GM19395 (cell line): ENCODE results near the gene MAPRE3.
"Not testable (repeated sequence)": the region's sequence is repeated elsewhere in the genome, so short reads cannot be mapped to it uniquely, and the experiment has no call there.

Source experiments
- ATAC-seq: cut with Tn5 transposase; IDR thresholded peaks from one replicate; pipeline ENCODE4 v1.9.1; 2021; ENCODE audit warnings: mild to moderate bottlenecking, moderate library complexity; ENCODE audit not compliant: unreplicated experiment

The MAPRE3 gene

GRCh38 chr2:27067385-27067784, 96.9 kb downstream of the MAPRE3 start:
- ATAC-seq, result no peak

GRCh38 chr2:27069436-27069835, 99.0 kb downstream of the MAPRE3 start:
- ATAC-seq, result no peak

- no peak for ATAC-seq
Measured at GRCh38 chr2:27069961-27070618, 99.7 kb downstream of the MAPRE3 start.

DNA sequence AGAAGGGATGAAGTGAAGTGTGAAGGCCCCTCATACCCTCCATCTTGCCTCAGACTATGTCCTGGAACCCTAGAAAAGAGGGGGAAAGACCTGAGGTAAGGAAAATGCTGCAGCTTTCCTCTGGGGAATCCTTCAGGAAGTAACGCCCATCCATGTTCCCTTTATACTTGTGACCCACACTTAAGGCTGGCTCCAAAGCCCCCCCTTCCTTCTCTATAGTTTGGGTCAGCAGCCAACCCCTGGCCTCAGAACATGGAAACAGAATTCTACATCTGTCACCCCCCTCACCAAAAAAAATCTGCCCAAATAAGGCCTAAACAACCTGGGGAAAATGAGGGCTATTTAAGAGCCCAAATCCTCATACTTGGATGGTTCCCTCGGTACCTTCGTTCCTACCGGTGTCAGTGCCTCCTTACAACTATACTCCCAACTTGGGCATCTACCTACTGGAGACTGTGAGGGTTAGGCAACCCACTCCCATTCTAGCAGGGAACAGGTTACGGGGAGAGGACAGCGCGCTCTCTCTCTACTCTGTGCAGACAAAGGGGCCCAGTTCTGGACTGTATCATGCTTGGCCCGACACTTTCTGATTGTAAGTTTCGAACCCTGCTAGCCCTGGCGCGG, 100.3 kb downstream of the MAPRE3 start:
- no peak for ATAC-seq

DNA sequence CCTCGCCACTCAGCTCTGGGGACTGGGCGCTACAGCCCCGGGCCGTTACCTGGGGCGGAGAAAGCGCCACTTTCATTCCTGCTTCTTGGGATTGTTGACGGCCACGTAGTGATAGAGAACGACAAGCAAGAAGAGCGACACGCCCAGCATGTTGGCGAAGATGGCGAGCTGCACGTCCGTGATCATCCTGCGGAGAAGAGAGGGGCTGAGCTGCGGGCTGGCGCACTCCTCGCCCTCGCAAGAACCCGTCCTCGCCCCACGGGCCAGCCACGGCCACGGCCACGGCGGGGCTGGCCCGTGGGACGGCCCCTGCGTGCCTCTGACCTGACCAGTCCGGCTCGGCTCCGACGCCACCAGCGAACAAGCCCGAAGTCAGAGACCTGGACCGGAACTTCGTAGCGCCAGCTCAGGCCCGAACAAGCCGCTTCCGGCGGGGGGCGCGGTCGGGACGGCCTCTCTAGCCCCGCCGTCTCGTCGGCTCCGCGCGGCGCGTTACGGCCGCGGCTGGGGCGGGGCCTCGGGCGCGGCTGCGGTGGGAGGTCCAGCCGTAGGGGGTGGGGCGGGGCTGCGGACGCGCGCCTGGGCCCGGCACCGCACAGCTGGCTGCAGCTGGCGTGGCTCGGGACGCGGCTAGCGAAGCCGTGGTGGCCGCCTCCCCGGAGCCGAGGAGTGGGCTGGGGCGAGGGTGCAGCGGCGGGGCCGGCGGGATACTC, 101.0 kb downstream of the MAPRE3 start, which contains the start of gene OST4:
Gene OST4 (minus strand): TSS at position 378 of the 713 bp plus-strand sequence.
- ATAC-seq, result peak; percentile 82

DNA sequence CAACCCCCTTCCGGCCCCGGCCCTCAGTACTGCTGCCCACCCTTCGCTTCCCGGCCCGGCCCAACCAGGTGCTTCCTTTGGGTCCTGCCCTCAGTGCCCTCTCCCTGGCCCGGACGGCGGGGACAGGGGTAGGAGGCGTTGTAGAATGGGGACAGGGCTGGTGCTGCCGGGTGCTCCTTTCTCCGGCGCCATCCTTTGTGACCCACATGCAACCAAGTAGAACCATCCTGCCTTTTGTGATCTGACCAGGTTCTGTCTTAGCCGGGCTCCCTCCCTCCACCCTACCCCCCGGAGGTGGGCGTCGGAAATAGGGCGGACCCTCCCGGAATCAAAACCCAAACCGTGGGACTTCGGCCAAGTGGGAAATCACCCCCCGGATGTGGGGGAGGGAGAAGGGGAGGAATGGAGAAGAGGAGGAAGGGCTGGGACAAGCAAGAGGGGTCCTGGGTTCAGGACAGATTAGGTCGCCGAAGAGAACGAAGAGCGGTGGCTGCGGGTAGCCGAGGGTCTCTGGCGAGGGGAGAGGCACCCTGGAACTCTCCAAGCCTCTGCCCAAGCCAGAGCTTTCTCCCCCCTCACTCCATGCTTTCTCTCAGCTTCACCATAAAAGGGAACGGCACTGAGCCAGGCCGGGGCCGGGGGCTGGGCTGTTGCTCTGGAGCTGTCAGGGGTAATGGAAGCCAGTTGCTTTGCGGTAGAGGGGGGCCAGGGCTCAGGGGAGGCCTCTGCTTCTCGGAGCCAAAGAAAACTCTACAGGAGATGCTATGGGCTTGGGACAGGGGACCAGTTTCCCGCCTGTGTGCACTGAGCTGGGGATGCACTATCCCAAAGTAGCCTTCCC, 101.8 kb downstream of the MAPRE3 start:
- ATAC-seq, result peak; percentile 26

GRCh38 chr2:27072920-27073319, 102.5 kb downstream of the MAPRE3 start:
- no peak for ATAC-seq

- ATAC-seq, result no peak
Measured at GRCh38 chr2:27073782-27074181, 103.3 kb downstream of the MAPRE3 start.

- ATAC-seq, result no peak
Measured at GRCh38 chr2:27074738-27075565, 104.5 kb downstream of the MAPRE3 start.

DNA sequence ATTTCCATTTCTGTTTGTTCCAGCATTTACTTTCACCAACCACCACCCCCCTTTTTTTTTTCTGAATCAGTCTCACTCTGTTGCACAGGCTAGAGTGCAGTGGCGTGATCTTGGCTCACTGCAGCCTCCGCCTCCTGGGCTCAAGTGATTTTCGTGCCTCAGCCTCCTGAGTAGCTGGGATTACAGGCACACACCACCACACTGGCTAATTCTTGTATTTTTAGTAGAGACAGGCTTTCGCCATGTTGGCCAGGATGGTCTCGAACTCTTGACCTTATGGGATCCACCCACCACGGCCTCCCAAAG, 105.1 kb downstream of the MAPRE3 start:
- not testable (repeated sequence) for ATAC-seq

- ATAC-seq, result no peak
Measured at GRCh38 chr2:27076323-27076722, 105.9 kb downstream of the MAPRE3 start.
